DMS153 treated with DMSO at 0.1 percent for 48 hours (cell line): ENCODE data around the gene SERPINB4.

Experiments used
- DNase-seq: peaks from one replicate; lab custom pipeline; 2025; ENCODE audit not compliant: unreplicated experiment; lab: John Stamatoyannopoulos, UW

SERPINB4 gene

GRCh38 chr18:63637703-63638102 is 6.4 kb downstream of the SERPINB4 start:
- no peak for DNase-seq

DNA sequence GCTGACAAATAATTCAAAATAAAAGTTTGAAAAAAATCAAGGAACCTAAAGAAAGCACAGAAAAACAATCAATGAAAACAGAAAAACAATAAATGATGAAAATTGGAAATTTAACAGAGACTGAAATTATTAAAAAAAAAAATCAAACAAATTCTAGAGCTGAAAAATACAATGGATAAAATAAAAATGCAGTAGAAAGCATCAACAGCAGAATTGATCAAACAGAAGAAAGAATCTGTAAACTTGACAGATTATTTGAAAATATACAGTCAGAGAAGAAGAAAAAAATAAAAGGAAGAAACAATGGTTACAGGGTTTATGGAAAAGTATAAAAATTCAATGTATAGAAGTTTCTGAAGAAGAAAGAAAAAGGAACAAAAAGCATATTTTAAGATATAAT is 16.2 kb downstream of the SERPINB4 start:
- DNase-seq: no peak

DNA sequence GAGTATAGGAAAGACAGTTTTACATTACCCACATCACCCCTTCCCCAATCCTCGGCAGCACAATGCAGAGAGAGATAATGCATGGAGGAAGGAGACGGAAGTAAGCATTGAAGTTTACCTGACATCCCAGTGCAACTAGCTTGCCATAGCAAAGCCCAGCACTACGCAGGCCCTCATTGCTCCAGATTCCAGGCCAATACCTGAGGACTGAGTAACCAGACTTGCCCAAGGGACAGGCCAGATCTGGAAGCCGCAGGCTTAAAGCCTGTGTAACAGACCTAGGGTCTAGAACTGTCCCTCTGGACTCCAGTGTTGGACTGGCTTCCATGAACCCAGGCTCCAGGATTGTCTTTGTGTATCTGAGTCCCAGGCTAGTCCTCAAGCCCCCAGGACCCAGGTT is 17.6 kb downstream of the SERPINB4 start:
- DNase-seq: no peak

GRCh38 chr18:63624863-63625262 is 19.2 kb downstream of the SERPINB4 start:
- no peak for DNase-seq

DNA sequence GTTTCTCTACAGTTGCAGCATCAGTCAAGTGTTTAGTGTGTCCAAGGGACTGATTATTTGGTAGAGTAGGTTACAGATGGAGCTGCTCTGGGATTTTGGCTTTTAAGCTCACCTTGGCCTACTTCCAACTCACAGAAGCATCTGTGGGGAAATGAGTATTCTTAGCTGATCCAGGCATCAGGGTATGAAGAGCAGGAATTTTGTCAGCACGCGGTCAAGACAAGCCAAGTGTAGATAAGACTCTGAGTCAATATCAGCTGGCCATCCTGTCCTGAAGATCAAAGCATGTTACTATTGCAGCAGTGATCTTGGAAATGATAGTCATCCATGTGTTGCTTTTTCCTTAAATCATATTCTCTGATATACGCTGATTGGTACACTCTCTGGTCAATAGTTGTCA is 24.4 kb downstream of the SERPINB4 start:
- no peak for DNase-seq

GRCh38 chr18:63617915-63618234 is 26.2 kb downstream of the SERPINB4 start:
- DNase-seq: no peak

DNA sequence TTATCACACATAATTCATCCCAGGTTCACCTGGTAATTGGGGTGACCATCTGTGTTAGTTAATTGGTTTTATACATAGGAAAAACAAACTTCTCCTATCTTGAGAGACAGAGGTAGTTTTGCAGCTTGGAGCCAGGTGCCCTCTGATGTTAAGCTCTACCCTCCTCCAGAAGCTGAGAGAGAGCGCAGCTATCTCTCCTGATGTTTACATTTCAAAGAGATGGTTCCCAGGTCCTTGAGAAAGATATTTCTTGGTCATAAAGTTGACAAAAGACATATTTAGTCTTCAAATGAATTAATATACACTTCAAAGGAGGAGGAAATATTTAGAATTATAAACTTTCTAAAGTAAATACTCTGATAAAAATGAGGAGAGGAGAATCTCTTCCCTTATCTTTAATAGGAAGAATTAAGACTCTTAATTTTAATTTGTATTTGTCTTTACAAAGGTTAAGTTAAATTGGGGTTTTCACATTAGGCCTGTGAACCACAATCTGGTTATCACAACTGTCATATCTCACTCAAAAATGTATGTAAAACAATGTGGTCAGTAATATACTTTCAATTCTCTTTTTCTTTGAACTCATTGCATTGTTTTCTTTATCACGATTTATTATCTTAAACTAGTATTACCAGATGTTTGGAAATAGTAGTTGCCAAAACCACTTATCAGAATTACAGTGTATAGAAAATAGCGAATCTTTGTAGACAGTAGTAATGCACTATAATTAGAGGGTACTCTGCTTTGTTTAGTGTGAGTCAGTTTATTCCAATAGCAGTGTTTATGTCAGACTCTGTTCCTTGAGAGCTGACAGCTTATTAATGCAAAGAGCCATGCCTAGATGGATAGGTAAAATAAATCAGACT is 26.8 kb downstream of the SERPINB4 start:
- peak; percentile 16 for DNase-seq

DNA sequence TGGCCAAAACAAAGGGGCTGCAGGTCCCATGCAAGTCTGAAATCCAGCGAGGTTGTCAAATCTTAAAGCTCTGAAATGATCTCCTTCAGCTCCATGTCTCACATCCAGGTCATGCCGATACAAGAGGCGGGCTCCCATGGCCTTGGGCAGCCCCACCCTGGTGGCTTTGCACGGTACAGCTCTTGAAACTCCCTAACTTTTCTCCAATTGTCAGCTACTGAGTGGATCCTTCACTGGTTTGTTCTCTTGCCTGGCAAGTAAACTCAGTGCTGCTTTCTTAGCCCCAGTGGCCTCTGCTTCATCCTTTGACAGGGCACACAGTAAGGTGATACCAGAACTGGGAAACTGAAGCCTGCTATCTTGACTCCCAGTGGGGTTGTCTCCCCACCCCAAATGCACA is 30.6 kb downstream of the SERPINB4 start:
- DNase-seq: no peak

GRCh38 chr18:63606526-63606925 is 37.5 kb downstream of the SERPINB4 start:
- DNase-seq: no peak

DNA sequence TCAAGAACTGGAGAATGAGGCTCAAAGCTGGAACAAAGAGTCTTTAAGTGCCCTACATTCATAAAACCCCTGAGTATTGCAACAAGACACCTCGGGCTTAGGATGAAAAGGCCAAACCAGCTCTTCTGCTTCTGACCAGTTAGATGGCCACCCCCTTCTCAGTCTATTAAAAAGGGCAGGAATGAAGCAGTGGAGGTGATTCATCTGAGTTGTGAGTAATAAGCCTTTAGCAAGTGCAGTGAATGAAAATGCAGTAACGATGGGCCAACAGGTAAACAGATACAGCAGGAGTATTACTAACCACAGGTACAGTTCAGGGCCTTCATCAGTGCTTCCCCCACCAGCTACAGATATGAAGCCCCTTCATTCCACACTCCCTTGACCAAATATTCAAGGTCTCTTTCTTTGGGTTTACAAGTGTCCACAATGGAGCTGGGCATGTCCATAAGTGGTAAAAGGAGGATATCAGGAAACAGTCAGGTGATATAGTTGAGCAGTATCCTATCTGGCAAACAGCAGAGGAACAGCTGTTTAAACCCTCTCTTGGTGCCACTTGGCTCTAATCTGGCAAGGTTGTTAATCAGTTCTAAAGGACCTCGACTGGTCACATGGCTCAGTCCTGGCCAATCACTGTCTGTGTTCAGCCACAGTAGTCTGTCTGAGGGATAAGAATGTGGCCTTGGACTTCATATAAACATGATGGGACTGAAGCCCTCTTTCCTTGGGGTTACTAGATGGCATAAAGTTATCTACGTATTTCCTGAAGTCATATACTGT is 39.1 kb downstream of the SERPINB4 start:
- peak; percentile 10 for DNase-seq

DNA sequence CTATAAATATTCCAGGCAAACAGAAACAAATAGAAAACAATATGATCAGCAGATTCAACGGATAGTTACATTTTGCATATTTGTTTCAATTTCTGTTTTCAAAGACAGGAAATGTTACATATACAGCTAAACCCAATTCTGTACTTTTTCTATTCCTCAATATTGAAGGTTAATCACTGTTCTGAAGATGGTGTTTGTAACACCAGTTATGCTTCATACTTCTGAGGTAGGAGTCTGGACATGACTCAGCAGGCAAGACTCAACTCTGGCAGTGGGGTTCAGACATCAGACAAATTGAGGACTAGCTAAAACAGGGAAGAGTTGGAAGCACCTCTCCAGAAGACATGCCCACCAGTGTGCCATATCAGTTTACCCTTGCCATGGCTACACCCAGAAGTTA is 40.3 kb downstream of the SERPINB4 start:
- no peak for DNase-seq

- no peak for DNase-seq
Observed at GRCh38 chr18:63603355-63603754, 40.7 kb downstream of the SERPINB4 start.

- DNase-seq: no peak
Observed at GRCh38 chr18:63596964-63597363, 47.1 kb downstream of the SERPINB4 start.

- no peak for DNase-seq
Observed at GRCh38 chr18:63592471-63592870, 51.6 kb downstream of the SERPINB4 start.

- no peak for DNase-seq
Observed at GRCh38 chr18:63591725-63592124, 52.3 kb downstream of the SERPINB4 start.

- no peak for DNase-seq
Observed at GRCh38 chr18:63590966-63591695, 52.9 kb downstream of the SERPINB4 start.

DNA sequence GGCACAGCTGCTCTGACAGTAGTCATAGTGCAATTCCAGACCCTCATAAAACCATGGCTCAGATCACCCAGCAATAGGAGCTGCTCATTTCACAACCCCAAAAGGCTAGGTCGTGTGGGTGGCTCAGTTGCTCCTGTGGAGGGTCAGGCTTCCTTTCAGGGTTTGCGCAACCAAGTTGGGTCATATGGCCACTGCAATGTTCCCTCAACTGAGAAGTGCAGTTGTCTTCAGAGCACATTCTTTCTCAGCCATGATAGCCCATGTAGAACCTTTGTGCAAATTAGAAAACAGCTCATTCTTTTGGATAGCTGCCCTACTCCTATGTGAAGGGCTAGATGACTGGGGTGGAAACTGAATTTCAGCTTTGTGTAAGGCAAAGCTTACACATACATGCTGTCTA is 53.7 kb downstream of the SERPINB4 start:
- DNase-seq: no peak

DNA sequence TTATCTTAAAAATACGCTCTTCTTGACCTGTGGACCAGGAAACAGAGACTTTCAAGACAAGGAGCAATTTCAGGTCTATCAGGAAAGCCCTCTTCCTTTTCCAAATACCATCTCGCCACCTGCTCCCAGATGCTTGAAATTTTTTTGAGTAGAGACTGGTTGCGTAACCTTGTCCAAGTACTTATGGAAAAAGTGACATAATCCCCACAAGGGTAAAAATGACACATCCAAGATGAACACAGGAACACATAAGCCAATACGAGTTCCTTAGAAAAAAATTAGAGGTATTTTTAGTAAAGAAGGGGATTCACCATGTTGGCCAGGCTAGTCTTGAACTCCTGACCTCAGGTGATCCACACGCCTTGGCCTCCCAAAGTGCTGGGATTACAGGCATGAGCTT is 55.1 kb downstream of the SERPINB4 start:
- DNase-seq: no peak
